Mucosa of rectum (tissue), 2 donors: ENCODE measurements around the gene GLIPR1L2.
A peak's percentile ranks its signal among the peaks of the same experiment; 100 is the strongest.
"Not testable (repeated sequence)": the region's sequence is repeated elsewhere in the genome, so short reads cannot be mapped to it uniquely, and the experiment has no call there.

Experiments used
- H3K27ac ChIP-seq, 2 donors: one replicate each; pipeline ENCODE4 v1.7.0; 2013; ENCODE audit warnings: inconsistent platforms in 2 of 2, low read depth in 2 of 2, low read length in 2 of 2
- H3K27me3 ChIP-seq, 2 donors: one replicate each; pipeline ENCODE4 v1.7.0; 2013; ENCODE audit warnings: low read length in 2 of 2; ENCODE audit not compliant: control insufficient read depth in 2 of 2, insufficient read depth in 2 of 2
- H3K36me3 ChIP-seq, 2 donors: one replicate each; pipeline ENCODE4 v1.7.0; 2013; ENCODE audit warnings: low read length in 2 of 2; ENCODE audit not compliant: control insufficient read depth in 2 of 2, insufficient read depth in 2 of 2
- H3K4me1 ChIP-seq, 2 donors: one replicate each; pipeline ENCODE4 v1.7.0; 2013; ENCODE audit warnings: low read length in 2 of 2, mild to moderate bottlenecking in 1 of 2; ENCODE audit not compliant: control insufficient read depth in 2 of 2, insufficient read depth in 2 of 2
- H3K4me3 ChIP-seq, 2 donors: one replicate each; pipeline ENCODE4 v1.7.0; 2013; ENCODE audit warnings: low read length in 2 of 2
- H3K9ac ChIP-seq, 2 donors: one replicate each; pipeline ENCODE4 v1.7.0; 2013; ENCODE audit warnings: low read length in 2 of 2, low read depth in 1 of 2, mild to moderate bottlenecking in 1 of 2
- H3K9me3 ChIP-seq, 2 donors: one replicate each; pipeline ENCODE4 v1.7.0; 2013; ENCODE audit warnings: low read length in 2 of 2; ENCODE audit not compliant: control insufficient read depth in 2 of 2
- donor health status: healthy.
- donor health status: Normal muscosa, but diverticular disease.

The GLIPR1L2 gene

DNA sequence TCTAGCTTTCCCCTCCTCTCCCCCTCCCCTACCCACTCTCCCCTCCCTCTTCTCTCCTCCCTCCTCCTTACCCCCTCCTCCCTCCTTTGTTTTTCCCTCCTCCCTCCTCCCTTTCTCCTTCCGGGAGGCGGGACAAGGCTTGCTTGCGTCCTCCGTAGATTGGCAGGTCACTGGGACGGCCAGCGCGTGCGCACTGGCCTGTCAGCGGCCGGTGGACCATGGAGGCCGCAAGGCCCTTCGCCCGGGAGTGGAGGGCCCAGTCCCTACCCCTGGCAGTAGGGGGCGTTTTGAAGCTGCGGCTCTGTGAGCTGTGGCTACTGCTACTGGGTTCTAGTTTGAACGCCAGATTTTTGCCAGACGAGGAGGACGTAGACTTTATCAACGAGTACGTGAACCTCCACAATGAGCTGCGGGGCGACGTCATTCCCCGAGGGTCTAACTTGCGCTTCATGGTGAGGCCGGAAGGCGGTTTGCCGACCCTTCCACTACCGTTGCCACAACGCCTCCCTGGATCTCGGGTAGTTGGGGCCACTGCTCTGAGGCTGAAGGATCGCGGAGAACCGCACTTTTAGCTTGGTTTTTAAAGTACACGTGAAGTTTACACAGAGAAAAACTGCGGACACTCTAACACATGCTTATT is at the start of gene GLIPR1L2:
Gene GLIPR1L2, plus strand, starts transcription at position 191 of the 640 bp plus-strand sequence. Its CDS starts 28 bp downstream, at position 219.
- Histone ChIP-seq H3K9me3 (no peaks in the 10 kb centered on the region), H3K4me3 (peak within 1 kb of the TSS; percentile 71 to 95), H3K27me3 (no peaks in the 10 kb centered on the region), H3K4me1 (peaks cover 3% of the 10 kb centered on the region in 2 donors), H3K27ac (peak within 1 kb of the TSS; percentile 58 to 84), H3K36me3 (no peaks in the 10 kb centered on the region), H3K9ac (peak within 1 kb of the TSS; percentile 64 to 94)

DNA sequence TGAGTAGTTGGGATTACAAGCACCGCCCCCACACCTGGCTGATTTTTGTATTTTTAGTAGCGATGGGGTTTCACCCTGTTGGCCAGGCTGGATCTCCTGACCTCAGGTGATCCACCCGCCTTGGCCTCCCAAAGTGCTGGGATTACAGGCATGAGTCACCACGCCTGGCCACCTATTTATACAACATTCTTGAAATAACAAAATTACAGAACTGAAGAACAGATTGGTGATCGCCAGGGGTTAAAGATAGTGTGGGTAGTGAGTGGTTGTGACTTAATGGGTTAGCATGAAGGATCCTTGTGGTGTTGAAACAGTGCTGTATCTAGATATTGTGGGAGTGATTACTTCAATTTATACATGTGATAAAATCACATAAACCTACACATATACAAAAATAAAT is 49.0 kb upstream of the GLIPR1L2 start:
- Histone ChIP-seq H3K36me3 (no peaks in the 10 kb centered on the region), H3K27me3 (no peaks in the 10 kb centered on the region), H3K9ac (no peak overlapping the region), H3K4me3 (no peak overlapping the region), H3K27ac (no peak overlapping the region), H3K9me3 (no peaks in the 10 kb centered on the region), H3K4me1 (no peaks in the 10 kb centered on the region)

DNA sequence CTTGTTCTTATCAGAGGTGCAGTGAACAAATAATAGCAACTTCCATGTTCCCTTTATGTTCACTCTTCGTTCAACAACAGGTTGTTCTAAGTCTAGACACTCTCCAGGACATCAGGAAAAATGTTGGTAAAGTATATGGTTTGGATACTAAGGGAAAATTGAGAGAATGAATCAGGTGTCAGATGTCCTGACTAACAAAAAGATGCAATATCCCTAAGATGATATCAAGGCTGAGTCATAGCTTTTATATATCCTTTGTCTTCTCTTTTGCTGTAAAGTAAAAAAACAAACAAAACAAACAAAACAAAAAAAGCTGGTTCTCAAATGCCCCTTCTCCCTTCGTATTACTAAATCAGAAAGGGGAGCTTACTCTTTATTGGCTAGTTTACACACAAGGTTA is 45.4 kb upstream of the GLIPR1L2 start:
- Histone ChIP-seq H3K36me3 (no peaks in the 10 kb centered on the region), H3K9me3 (no peaks in the 10 kb centered on the region), H3K4me1 (no peaks in the 10 kb centered on the region), H3K27ac (no peak overlapping the region), H3K27me3 (no peaks in the 10 kb centered on the region), H3K9ac (no peak overlapping the region), H3K4me3 (no peak overlapping the region)

DNA sequence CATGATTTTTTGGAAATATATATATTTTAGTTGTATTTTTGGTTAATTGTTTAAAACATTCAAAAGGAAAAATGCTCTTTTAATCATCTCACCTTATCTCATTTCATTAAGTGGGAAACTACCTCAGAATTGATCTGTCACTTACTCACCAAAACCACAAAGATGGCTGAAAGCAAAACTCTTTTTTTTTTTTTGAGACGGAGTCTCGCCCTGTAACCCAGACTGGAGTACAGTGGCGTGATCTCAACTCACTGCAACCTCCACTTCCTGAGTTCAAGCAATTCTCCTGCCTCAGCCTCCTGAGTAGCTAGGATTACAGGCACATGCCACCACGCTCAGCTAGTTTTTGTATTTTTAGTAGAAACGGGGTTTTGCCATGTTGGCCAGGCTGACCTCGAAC is 44.7 kb upstream of the GLIPR1L2 start:
- not testable (repeated sequence) for H3K4me1 ChIP-seq, H3K4me3 ChIP-seq, H3K36me3 ChIP-seq, H3K9me3 ChIP-seq, H3K9ac ChIP-seq, H3K27me3 ChIP-seq, H3K27ac ChIP-seq

DNA sequence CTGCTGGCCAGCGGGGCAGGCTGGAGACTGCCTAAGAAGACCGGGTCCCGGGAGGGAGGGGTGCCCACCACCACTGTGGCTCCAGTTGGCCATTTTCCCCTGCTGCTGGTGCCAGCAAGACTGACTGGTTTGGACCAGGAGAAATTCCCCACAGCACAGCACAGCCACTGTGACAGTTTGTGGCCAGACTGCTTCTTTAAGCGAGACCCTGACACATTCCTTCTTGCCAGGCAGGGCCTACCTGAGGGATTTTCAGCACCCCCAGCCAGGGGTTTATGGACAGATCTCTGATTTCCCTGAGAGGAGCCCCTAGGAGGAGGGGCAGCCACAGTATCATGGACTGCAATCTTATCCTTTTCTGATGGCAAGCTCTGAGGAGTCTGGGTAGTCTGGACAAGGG is 40.9 kb upstream of the GLIPR1L2 start:
- Histone ChIP-seq H3K27me3 (no peaks in the 10 kb centered on the region), H3K36me3 (no peaks in the 10 kb centered on the region), H3K27ac (no peak overlapping the region), H3K4me1 (no peaks in the 10 kb centered on the region), H3K9ac (no peak overlapping the region), H3K4me3 (no peak overlapping the region), H3K9me3 (no peaks in the 10 kb centered on the region)

GRCh38 chr12:75350413-75350812 is 40.5 kb upstream of the GLIPR1L2 start:
- Histone ChIP-seq H3K4me1 (no peaks in the 10 kb centered on the region), H3K9ac (no peak overlapping the region), H3K27me3 (no peaks in the 10 kb centered on the region), H3K27ac (no peak overlapping the region), H3K36me3 (no peaks in the 10 kb centered on the region), H3K4me3 (no peak overlapping the region), H3K9me3 (no peaks in the 10 kb centered on the region)

DNA sequence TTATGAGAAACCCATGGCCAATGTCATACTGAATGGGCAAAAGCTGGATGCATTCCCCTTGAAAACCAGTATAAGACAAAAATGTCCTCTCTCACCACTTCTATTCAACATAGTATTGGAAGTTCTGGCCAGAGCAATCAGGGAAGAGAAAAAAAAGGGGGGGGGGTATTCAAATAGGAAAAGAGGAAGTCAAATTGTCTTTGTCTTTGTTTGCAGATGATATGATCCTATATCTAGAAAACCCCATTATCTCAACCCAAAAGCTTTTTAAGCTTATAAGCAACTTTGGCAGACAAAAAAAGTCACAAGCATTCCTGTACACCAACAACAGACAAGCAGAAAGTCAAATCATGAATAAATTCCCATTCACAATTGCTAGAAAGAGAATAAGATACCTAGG is 36.9 kb upstream of the GLIPR1L2 start:
- Histone ChIP-seq H3K4me3 (no peak overlapping the region), H3K27ac (no peak overlapping the region), H3K36me3 (no peaks in the 10 kb centered on the region), H3K9me3 (no peaks in the 10 kb centered on the region), H3K9ac (no peak overlapping the region), H3K4me1 (no peaks in the 10 kb centered on the region), H3K27me3 (no peaks in the 10 kb centered on the region)

DNA sequence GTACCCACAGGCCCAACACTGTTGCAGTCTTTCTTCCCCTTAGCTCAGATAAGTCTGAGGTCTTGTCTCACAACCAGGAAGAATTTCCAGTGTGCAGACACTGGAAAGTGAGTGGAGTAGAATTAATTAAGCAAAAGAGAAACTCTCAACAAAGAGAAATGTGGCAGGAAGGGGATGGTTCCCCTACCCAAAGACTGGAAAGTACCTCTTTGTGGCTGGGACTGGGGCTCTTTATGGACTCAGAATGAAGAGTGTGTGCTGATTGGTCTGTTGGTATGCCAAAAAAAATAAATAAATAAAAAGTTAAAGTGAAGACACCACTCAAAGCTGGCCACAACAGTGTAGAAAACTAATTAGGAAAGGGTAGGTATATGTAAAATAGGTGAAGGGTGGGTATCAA is 30.0 kb upstream of the GLIPR1L2 start:
- no peak overlapping the region for H3K9ac ChIP-seq
- H3K9me3 ChIP-seq: no peaks in the 10 kb centered on the region
- no peak overlapping the region for H3K27ac ChIP-seq
- no peaks in the 10 kb centered on the region for H3K36me3 ChIP-seq
- no peaks in the 10 kb centered on the region for H3K4me1 ChIP-seq
- H3K4me3 ChIP-seq: no peak overlapping the region
- no peaks in the 10 kb centered on the region for H3K27me3 ChIP-seq

GRCh38 chr12:75361408-75361807 is 29.5 kb upstream of the GLIPR1L2 start:
- no peaks in the 10 kb centered on the region for H3K27me3 ChIP-seq
- no peak overlapping the region for H3K9ac ChIP-seq
- no peaks in the 10 kb centered on the region for H3K36me3 ChIP-seq
- H3K4me1 ChIP-seq: no peaks in the 10 kb centered on the region
- no peak overlapping the region for H3K27ac ChIP-seq
- H3K4me3 ChIP-seq: no peak overlapping the region
- no peaks in the 10 kb centered on the region for H3K9me3 ChIP-seq

GRCh38 chr12:75364919-75365318 is 26.0 kb upstream of the GLIPR1L2 start:
- H3K27me3 ChIP-seq: no peaks in the 10 kb centered on the region
- no peak overlapping the region for H3K9ac ChIP-seq
- H3K4me1 ChIP-seq: no peaks in the 10 kb centered on the region
- no peaks in the 10 kb centered on the region for H3K9me3 ChIP-seq
- H3K36me3 ChIP-seq: no peaks in the 10 kb centered on the region
- H3K4me3 ChIP-seq: no peak overlapping the region
- no peak overlapping the region for H3K27ac ChIP-seq

DNA sequence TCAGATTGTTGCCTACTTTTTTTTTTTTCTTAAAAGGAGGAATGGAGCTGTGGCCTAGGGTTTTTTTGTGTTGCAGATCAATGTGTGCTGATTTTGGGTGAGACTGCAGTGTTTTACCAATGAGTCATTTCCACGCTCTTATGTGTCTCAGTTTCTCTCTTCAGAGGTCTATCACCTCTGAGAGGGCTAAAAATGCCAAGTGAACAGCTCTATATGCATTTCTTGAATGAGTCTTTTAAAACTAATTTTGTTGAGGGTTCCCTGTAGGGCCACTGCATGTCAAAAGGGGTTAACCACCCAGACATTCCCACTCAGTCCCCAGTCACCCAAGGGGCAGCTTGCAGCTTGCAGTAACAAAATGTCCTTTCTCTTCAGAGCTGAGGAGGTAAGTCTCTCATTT is 24.3 kb upstream of the GLIPR1L2 start:
- no peak overlapping the region for H3K4me3 ChIP-seq
- H3K36me3 ChIP-seq: no peaks in the 10 kb centered on the region
- no peaks in the 10 kb centered on the region for H3K4me1 ChIP-seq
- no peaks in the 10 kb centered on the region for H3K9me3 ChIP-seq
- H3K27me3 ChIP-seq: no peaks in the 10 kb centered on the region
- no peak overlapping the region for H3K9ac ChIP-seq
- H3K27ac ChIP-seq: no peak overlapping the region
